ENCODE results near the gene SHISA5. TPM values are rescaled to one million over a fixed set of nuclear protein-coding genes. Genes with fewer than 3 reads are reported as not detected.

SHISA5 gene
- 179 TPM for polyA plus RNA-seq (2013, experiment 1 of 2)
- 192 TPM for polyA plus RNA-seq (2013, experiment 2 of 2)

GRCh38 chr3:48504051-48504946 lies at the start of gene SHISA5:
SHISA5 (minus strand) TSS chr3:48504174; CDS start chr3:48504094, 80 bp downstream.
- DNase-seq (ENCODE audit: low spot score): peak; percentile 46
- H4K91ac ChIP-seq (ENCODE audit: low read depth, low read length, poor library complexity): no peak within 1 kb of the TSS
- H3K9ac ChIP-seq (ENCODE audit: low read depth, low read length, poor library complexity): peak within 1 kb of the TSS; percentile 98
- no peak within 1 kb of the TSS for H2BK120ac ChIP-seq (ENCODE audit: low read depth, low read length)
- H3K23ac ChIP-seq (ENCODE audit: low read depth, low read length, poor library complexity): peak within 1 kb of the TSS; percentile 92
- no peaks in the 10 kb centered on the region for H3K79me1 ChIP-seq (ENCODE audit: low read depth, low read length)
- H4K8ac ChIP-seq (ENCODE audit: low read depth, low read length): no peak within 1 kb of the TSS
- peaks cover 5 to 17% of the 10 kb centered on the region in 2 donors for H3K36me3 ChIP-seq (replicated peaks in 1 of 2; ENCODE audit: control insufficient read depth in 2 of 2, insufficient read depth in 2 of 2, low read length in 2 of 2)
- H3K4ac ChIP-seq (ENCODE audit: low read length): peak within 1 kb of the TSS; percentile 85
- peak within 1 kb of the TSS; percentile 32 for H3K27ac ChIP-seq (replicated peaks; ENCODE audit: low read length)
- H3K4me1 ChIP-seq (ENCODE audit: control insufficient read depth in 2 of 2, insufficient read depth in 1 of 2, low read depth in 1 of 2, low read length in 2 of 2): peaks cover 15 to 21% of the 10 kb centered on the region in 2 donors
- H2BK15ac ChIP-seq (ENCODE audit: low read length): peak within 1 kb of the TSS; percentile 98
- peak within 1 kb of the TSS; percentile 92 for H3K4me2 ChIP-seq (ENCODE audit: insufficient read depth, low read length, poor library complexity, severe bottlenecking)
- no CpG with 5 or more reads among the region's 66 CpGs for WGBS, 2 donors (ENCODE audit: extremely low coverage in 2 of 2, insufficient read length in 2 of 2, insufficient replicate concordance in 1 of 2)
- H2AFZ ChIP-seq (ENCODE audit: low read length): peak within 1 kb of the TSS; percentile 98
- H3K18ac ChIP-seq (ENCODE audit: low read length): peak within 1 kb of the TSS; percentile 99
- H3K4me3 ChIP-seq (ENCODE audit: low read length in 2 of 2): peak within 1 kb of the TSS; percentile 76 to 90
- H3K9me3 ChIP-seq (replicated peaks in 1 of 2; ENCODE audit: control insufficient read depth in 2 of 2, insufficient read depth in 1 of 2, low read depth in 1 of 2, low read length in 2 of 2): peaks cover 0 to under 1% of the 10 kb centered on the region in 2 donors
- H2BK12ac ChIP-seq (ENCODE audit: low read length): peak within 1 kb of the TSS; percentile 96
- no peaks in the 10 kb centered on the region for H3K27me3 ChIP-seq (ENCODE audit: control insufficient read depth in 3 of 3, insufficient read depth in 3 of 3, low read depth in 1 of 3, low read length in 3 of 3)
- peak within 1 kb of the TSS; percentile 86 for H2AK5ac ChIP-seq (ENCODE audit: low read depth, low read length)
- H3K14ac ChIP-seq (ENCODE audit: low read length): peak within 1 kb of the TSS; percentile 97
- H2BK5ac ChIP-seq (ENCODE audit: low read length): peak within 1 kb of the TSS; percentile 77

GRCh38 chr3:48553361-48553760 lies 49.4 kb upstream of the SHISA5 start:
- no CpG with 5 or more reads among the region's 5 CpGs for WGBS, 2 donors (ENCODE audit: extremely low coverage in 2 of 2, insufficient read length in 2 of 2, insufficient replicate concordance in 1 of 2)
- H3K27me3 ChIP-seq (ENCODE audit: control insufficient read depth in 3 of 3, insufficient read depth in 3 of 3, low read depth in 1 of 3, low read length in 3 of 3): no peaks in the 10 kb centered on the region
- H3K14ac ChIP-seq (ENCODE audit: low read length): no peak overlapping the region
- peaks cover 4% of the 10 kb centered on the region for H3K79me1 ChIP-seq (ENCODE audit: low read depth, low read length)
- no peak overlapping the region for H3K27ac ChIP-seq (replicated peaks; ENCODE audit: low read length)
- H2AFZ ChIP-seq (ENCODE audit: low read length): no peak overlapping the region
- no peak overlapping the region for H3K4me2 ChIP-seq (ENCODE audit: insufficient read depth, low read length, poor library complexity, severe bottlenecking)
- no peak overlapping the region for H2AK5ac ChIP-seq (ENCODE audit: low read depth, low read length)
- no peak overlapping the region for H4K8ac ChIP-seq (ENCODE audit: low read depth, low read length)
- no peak overlapping the region for H2BK5ac ChIP-seq (ENCODE audit: low read length)
- peaks cover 16 to 21% of the 10 kb centered on the region in 2 donors for H3K4me1 ChIP-seq (ENCODE audit: control insufficient read depth in 2 of 2, insufficient read depth in 1 of 2, low read depth in 1 of 2, low read length in 2 of 2)
- no peak for DNase-seq (ENCODE audit: low spot score)
- H2BK15ac ChIP-seq (ENCODE audit: low read length): no peak overlapping the region
- H2BK120ac ChIP-seq (ENCODE audit: low read depth, low read length): no peak overlapping the region
- no peak overlapping the region for H4K91ac ChIP-seq (ENCODE audit: low read depth, low read length, poor library complexity)
- H3K36me3 ChIP-seq (replicated peaks in 1 of 2; ENCODE audit: control insufficient read depth in 2 of 2, insufficient read depth in 2 of 2, low read length in 2 of 2): peaks cover 3 to 7% of the 10 kb centered on the region in 2 donors
- H3K23ac ChIP-seq (ENCODE audit: low read depth, low read length, poor library complexity): no peak overlapping the region
- no peak overlapping the region for H3K4ac ChIP-seq (ENCODE audit: low read length)
- H3K18ac ChIP-seq (ENCODE audit: low read length): no peak overlapping the region
- H3K9me3 ChIP-seq (replicated peaks in 1 of 2; ENCODE audit: control insufficient read depth in 2 of 2, insufficient read depth in 1 of 2, low read depth in 1 of 2, low read length in 2 of 2): no peaks in the 10 kb centered on the region
- H3K9ac ChIP-seq (ENCODE audit: low read depth, low read length, poor library complexity): no peak overlapping the region
- no peak overlapping the region for H2BK12ac ChIP-seq (ENCODE audit: low read length)
- H3K4me3 ChIP-seq (ENCODE audit: low read length in 2 of 2): no peak overlapping the region

- Histone ChIP-seq H3K18ac (ENCODE audit: low read length) (no peak overlapping the region), H2BK12ac (ENCODE audit: low read length) (no peak overlapping the region), H3K9me3 (replicated peaks in 1 of 2; ENCODE audit: control insufficient read depth in 2 of 2, insufficient read depth in 1 of 2, low read depth in 1 of 2, low read length in 2 of 2) (no peaks in the 10 kb centered on the region), H2AK5ac (ENCODE audit: low read depth, low read length) (no peak overlapping the region), H3K14ac (ENCODE audit: low read length) (no peak overlapping the region), H3K79me1 (ENCODE audit: low read depth, low read length) (peaks cover 4% of the 10 kb centered on the region), H3K9ac (ENCODE audit: low read depth, low read length, poor library complexity) (no peak overlapping the region), H2BK5ac (ENCODE audit: low read length) (no peak overlapping the region), H3K23ac (ENCODE audit: low read depth, low read length, poor library complexity) (no peak overlapping the region), H3K4ac (ENCODE audit: low read length) (no peak overlapping the region), H2AFZ (ENCODE audit: low read length) (no peak overlapping the region), H2BK15ac (ENCODE audit: low read length) (no peak overlapping the region), H4K91ac (ENCODE audit: low read depth, low read length, poor library complexity) (no peak overlapping the region), H2BK120ac (ENCODE audit: low read depth, low read length) (no peak overlapping the region), H3K36me3 (replicated peaks in 1 of 2; ENCODE audit: control insufficient read depth in 2 of 2, insufficient read depth in 2 of 2, low read length in 2 of 2) (peaks cover 3 to 16% of the 10 kb centered on the region in 2 donors), H3K4me2 (ENCODE audit: insufficient read depth, low read length, poor library complexity, severe bottlenecking) (no peak overlapping the region), H4K8ac (ENCODE audit: low read depth, low read length) (no peak overlapping the region), H3K27me3 (ENCODE audit: control insufficient read depth in 3 of 3, insufficient read depth in 3 of 3, low read depth in 1 of 3, low read length in 3 of 3) (no peaks in the 10 kb centered on the region), H3K4me3 (ENCODE audit: low read length in 2 of 2) (no peak overlapping the region), H3K27ac (replicated peaks; ENCODE audit: low read length) (no peak overlapping the region), H3K4me1 (ENCODE audit: control insufficient read depth in 2 of 2, insufficient read depth in 1 of 2, low read depth in 1 of 2, low read length in 2 of 2) (peaks cover 13 to 14% of the 10 kb centered on the region in 2 donors)
- no CpG with 5 or more reads among the region's 14 CpGs for WGBS, 2 donors (ENCODE audit: extremely low coverage in 2 of 2, insufficient read length in 2 of 2, insufficient replicate concordance in 1 of 2)
- DNase-seq (ENCODE audit: low spot score): no peak
These were observed 48.4 kb upstream of the SHISA5 start for GRCh38 chr3:48552111-48552951.
